ENCODE data around the gene WDR87.
"Not testable (repeated sequence)": the region's sequence is repeated elsewhere in the genome, so short reads cannot be mapped to it uniquely, and the experiment has no call there.

WDR87 gene

DNA sequence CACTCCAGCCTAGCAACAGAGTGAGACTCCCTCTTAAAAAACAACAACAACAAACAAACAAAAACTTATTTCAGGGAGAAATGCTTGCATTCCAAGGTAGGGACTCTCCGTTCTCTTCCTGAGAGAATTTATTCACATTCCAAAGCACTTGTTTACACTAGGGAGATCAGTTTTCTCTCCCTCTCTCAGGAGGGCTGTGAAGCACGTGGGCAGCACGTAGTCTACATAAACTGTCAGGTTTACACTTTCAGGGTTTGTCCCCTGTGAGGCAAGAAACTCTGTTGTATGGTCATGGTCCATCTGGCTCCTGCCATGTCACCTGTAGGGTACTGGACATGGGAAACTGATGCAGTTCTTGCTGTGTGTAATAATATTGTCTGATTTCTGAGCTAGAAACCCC, 31.6 kb downstream of the WDR87 start:
- DNase-seq: no peak

DNA sequence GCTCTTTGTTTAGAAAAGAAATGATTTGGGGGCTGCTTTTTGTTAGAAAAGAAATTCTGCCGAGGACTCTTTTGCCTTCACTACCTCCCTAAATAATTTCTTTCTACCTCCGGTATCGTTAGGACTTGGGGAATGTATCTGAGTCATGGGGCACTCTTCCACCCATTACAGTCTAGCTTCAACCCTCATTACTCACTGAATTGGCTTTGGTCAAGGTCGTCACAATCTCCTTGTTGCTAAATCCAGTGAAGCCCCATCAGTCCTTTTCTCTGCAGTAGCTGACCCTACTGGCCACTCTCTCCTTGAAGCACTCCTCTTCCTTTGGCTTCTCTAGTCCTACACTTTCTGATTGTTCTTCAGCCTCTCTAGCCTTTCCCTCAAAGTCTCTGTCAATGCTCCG, 34.0 kb downstream of the WDR87 start:
- no peak for DNase-seq

DNA sequence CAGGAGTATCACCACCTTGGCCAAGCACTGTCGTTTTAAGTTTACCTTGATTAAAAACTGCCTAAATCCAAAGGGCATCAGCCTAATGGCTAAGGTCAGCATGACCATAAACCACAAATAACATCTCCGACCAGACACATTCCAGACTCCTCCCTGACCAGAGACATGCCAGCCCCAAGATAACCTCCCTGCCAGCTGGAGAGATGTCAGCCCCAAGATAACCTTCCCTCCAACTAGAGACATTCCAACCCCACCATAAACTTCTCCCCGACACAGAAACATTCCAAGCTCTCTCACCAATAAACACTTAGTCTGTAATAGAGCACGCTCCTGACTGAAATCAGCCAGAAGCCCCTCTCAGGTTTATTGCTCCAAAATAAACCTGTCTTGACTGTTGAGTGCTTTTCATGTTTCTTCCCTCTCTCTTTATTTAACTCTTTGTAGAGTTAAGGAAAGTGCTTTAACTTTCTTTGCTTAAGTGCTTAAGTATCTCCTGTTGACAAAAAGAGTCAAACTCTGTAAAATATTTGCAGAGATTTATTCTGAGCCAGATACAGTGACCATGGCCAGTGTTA, 36.5 kb downstream of the WDR87 start:
- DNase-seq: no peak

DNA sequence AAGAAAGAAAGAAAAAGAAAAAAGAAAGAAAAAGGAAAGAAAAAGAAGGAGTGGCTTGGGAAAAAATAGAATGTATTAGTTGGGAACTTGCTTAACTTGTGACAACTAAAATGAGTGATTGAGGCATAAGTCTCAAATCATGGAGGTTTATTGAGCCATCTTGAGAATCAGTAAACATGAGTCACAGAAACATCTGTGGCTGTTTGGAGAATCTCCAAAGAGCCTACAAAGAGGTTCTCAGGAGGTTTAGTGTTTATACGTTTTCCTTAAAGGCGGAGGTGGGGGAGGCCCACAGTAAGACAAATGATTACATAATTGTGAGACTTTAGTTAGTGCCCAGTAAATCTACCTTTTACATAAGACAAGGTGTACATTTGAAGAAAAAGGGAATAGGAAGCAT, 38.6 kb downstream of the WDR87 start:
- DNase-seq: no peak

DNA sequence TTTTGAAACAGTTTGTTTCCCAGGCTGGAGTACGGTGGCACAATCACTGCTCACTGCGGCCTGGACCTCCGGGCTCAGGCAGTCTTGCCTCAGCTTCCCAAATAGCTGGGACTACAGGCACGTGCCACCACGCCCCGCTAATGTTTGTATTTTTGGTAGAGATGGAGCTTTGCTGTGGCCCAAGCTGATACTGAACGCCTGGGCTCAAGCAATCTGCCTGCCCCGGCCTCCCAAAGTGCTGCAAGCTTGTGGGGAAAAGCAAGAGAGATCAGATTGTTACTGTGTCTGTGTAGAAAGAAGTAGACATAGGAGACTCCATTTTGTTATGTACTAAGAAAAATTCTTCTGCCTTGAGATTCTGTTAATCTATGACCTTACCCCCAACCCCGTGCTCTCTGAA, 40.5 kb downstream of the WDR87 start:
- not testable (repeated sequence) for DNase-seq

DNA sequence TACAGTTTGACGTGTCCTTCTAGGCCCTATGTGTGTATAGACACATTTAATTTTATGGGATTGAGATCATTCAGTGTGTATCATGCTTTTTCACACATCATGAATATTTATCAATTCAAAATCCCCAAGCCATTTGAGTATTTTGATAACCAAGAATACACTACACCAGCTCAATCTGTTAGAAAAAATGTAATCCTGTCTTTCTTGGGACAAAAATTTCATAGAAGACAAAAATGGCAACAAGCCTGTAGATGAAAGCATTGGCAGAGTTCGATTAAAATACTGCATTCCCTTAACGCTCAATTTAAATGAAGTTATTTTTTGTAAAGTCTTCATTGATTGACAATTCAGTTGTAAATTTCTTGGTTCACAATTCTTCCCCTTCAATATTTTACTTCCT, 41.9 kb downstream of the WDR87 start:
- DNase-seq: no peak

DNA sequence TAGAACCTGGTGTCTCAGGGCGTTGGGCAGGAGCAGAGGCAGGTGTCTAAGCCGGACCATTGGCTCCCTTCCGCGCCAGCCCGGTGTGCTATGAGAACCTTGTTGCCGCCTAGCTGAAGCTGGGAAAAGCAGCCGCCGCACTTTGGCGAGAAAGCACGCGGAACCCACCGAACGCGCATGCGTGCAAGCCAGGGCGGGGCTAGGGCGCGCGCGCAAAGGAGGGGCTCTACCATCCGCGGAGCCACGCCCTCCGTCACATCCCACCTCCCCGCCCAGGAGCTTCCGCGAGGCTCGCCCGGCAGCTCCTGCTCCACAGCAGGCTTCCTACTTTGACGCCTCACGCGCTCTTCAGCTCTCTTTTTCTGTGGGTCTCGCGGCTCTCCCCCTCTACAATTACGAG, 51.3 kb downstream of the WDR87 start:
- no peak for DNase-seq

DNA sequence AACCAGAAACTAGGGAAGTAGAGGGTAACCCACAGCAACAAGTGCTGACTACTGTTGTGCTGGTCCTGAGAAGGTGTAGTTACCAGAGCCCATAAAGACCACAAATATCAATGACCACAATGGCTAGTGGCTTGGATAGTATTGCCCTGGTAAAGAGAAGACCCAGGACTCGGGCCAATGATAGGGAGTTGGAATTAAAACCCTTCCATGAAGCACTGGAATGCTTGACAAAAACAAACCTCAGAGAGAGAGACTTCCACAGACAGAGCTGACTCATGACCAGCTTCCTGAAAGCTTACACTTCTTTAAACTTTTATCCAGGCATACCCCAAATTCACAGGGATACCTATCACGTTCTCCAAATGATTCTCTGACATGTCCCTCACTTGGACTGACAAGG, 60.5 kb downstream of the WDR87 start:
- DNase-seq: no peak
